GM20431 (cell line): ENCODE results near the gene CCER1.

Experiments used
- in situ Hi-C: fragments of 300-500 bp; cut with MseI, MboI; formaldehyde crosslinking; loops from one replicate; pipeline ENCODE4 v1.15.0; 2020; ENCODE audit warnings: low sequenced_read_pairs; ENCODE audit not compliant: unreplicated experiment

The CCER1 gene, protein sequence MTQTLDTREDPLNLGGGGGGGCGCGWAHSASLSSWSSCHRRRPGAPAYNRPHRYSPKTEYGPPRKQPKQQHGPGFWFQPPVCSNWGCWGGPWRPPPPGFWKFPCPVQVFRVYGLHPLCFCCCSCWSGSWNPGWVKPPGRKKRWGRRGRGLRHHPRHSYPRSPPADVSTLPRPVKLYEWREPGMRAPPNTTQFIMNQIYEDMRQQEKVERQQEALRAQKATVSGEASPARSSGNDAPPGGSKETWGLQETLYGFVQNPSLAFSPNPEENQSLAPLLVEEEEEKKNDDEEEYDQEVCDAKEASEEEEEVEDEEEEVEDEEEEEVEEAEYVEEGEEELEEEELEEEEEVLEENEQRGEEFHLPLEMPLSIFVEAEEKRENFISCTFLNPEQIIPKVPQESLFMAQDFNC

DNA sequence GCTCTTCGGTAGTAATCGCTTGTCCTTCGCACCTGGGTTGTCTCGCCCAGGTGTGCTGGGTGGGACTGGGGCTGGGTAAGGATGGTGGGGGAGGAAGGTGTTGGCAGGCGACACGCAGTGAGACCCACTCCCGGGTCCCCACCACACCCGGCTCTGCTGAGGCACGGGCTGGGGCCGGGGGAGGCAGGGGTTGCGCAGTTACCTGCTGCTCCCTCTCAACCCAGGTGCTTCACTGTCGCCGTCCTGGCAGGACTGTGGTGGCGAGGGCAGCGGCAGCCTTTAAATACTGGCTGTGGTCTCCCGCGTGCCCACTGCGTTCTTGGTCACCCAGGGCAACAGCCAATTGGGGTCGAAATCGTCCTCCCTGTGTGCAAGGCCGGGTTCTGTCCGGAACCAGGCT, at the start of gene CCER1:
Gene CCER1 (minus strand): TSS at position 256 of the 400 bp plus-strand sequence. CDS start 434 bp downstream, outside the sequence.
- in situ Hi-C loops = no loop called here

DNA sequence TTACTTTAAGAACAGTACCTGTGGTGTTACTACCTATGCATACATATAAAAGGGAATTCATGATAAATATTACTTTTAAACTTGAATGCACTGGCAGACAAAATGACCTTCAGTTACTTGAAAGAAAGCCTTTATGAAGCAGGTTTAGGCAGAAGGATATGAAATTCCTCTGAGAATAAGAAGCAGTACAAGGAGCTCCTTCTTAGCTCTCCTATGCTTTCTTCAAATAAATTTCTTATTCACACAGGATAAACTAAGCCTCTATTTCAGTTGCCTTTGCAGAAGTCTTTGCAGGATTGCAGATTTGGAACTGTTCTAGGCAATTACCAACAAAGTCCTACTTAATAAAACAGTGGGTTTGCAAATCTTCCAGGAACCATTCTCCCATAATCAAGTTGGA, 48.8 kb upstream of the CCER1 start:
- in situ Hi-C loops = no loop called here

DNA sequence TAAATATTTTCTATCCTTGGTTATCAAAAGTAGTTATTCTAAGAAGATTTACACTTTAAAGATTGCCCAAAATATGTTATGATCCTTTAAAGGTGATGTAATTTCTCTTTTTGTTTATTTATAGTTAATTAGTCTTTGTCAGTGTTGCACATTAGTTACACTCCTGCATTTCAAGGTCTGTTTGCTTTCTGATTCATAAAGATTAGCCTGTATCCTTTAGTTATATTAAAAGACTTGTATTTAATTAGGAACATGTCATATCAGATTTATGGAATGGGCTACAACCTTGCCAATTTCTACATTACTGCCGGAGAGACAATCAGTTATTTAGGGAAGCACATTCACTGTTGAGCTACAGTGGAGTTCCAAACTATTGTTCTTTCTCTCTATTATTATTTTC, 46.3 kb upstream of the CCER1 start:
- in situ Hi-C loops = no loop called here

DNA sequence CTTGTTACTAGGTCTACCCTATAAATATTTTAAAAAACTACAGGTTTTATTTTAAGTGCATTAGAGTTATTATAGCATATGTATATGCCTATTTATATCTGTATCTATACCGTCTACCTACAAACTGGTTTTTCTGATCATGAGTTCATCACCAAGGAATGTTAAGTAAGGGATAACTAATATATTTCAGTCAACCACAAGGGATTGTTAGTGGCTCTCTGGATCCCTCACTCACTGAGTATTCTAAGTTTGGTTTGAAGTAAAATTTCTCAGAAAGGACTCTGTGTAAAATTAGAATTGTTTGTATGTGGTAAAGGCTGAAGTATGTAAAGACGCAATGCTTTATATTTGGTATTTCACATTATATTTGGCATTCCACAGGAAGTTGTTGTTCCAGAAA, 45.0 kb upstream of the CCER1 start:
- in situ Hi-C loops = loop anchor here (25.0 kb wide), 2 partner anchors 112 to 337 kb away; partner anchors contain the start of gene LUM

DNA sequence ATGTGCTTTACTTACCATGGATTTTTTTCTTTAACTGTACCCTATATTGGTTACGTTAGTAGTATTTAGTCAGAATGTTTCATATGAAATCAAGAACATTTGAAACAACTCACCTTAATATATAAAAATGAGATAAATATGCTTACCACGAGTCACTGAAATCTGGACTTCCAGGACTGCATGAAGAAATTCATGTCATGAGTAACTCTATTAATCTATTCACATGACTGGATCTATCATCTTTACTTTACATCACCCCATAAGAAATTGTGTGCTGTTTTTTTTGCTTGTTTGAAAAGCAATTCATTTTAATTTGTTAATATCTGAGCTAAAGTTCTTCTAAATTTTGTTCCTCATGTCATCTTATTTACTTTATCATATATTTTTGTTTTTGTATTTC, 44.6 kb upstream of the CCER1 start:
- in situ Hi-C loops = loop anchor here (25.0 kb wide), 2 partner anchors 113 to 338 kb away; partner anchors contain the start of gene LUM

DNA sequence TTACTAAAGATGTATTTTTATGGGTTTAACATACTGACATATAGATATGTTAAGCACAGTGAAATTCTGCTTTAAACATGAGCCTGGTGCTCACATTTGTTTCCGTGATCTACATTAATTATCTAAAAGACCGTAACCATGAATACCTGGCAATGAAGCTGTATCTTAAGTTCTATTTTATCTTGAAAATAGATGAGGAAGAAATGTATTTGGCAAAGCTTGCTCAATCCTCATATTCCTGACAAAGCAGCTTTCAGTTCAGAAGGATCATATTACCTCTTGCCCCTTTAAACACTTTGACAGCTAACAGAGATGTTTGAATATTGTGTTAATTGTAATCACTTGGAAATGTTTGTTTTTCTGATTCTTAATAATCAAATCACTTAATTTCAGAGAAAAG, 40.0 kb upstream of the CCER1 start:
- in situ Hi-C loops = loop anchor here (25.0 kb wide), 2 partner anchors 117 to 342 kb away; partner anchors contain the start of gene LUM

DNA sequence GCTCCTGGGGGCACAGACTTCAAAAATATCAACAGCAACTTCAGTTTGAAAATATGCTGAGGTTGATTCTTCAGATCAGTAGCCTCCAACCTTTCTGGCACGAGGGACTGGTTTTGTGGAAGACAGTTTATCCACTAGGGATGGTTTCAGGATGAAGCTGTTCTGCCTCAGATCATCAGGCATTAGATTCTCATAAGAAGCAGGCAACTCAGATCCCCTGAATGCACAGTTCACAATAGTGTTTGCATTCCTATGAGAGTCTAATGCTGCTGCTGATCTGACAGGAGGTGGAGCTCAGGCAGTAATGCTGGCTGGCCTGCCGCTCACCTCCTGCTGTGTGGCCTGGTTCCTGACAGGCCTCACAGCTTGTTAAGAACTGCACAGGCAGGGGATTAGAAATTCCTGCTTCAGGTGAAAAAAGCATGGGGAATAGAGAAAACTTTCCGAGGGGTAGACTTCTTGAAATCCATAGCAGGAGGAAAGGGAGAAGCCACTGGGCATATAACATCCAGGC, 37.0 kb upstream of the CCER1 start:
- in situ Hi-C loops = loop anchor here (25.0 kb wide), 2 partner anchors 120 to 345 kb away; partner anchors contain the start of gene LUM

DNA sequence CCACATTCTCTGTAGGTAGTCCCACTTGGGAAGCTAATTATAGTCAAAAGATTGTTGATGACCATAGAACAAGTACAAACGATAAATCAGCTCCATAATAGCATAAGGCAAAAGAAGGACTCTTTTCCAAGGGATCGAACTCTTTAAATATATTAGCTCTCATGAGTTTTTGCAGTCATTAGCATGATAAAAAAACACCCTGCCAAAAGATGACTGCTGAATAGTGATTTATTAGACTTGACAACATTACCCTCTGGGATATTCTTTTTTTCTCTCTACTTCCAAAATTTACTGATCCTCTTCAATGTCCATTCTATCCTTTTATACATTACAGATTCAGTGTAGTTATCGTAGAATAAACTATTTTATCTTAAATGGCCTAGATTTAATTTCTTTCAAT, 35.6 kb upstream of the CCER1 start:
- in situ Hi-C loops = loop anchor here (25.0 kb wide), 2 partner anchors 122 to 347 kb away; partner anchors contain the start of gene LUM

DNA sequence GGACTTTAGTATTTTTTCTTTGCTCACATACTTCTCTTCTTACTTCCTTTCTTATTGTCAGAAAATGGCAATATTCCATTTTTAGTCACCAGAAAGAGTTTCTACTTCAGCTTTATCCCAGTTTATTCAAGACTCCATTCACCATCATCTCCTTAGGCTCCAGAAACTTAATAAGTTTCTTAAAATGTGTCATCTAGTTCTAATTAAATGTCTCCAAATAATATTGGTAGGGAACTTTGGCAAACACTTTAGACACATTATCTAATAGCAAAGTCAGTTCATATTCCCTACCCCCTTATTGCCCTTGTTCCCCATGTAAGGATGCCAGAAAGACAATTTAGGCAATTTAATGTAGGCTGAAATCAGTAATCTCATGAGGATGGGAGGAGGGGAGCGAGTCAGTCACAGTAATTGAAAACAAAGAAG, 34.7 kb upstream of the CCER1 start:
- in situ Hi-C loops = loop anchor here (25.0 kb wide), 2 partner anchors 123 to 348 kb away; partner anchors contain the start of gene LUM

DNA sequence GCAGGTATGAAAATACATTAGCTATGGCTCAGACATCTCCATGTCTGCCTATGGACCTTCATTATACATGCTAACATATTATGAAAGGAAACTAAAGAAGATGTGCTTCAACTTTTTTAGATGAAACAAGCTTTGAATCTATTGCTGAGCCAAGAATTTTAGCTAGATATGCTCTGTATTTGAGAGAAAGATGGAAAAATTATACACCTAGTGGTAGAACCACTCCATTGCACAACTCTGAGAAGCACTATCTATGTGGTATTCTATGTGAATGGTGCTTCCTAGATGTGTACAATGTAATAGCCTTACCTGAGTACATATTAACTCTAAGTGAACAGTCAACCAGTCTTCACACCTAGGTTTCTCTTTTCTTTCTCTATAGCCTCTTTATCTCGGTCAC, 32.5 kb upstream of the CCER1 start:
- in situ Hi-C loops = loop anchor here (25.0 kb wide), 2 partner anchors 125 to 350 kb away; partner anchors contain the start of gene LUM

DNA sequence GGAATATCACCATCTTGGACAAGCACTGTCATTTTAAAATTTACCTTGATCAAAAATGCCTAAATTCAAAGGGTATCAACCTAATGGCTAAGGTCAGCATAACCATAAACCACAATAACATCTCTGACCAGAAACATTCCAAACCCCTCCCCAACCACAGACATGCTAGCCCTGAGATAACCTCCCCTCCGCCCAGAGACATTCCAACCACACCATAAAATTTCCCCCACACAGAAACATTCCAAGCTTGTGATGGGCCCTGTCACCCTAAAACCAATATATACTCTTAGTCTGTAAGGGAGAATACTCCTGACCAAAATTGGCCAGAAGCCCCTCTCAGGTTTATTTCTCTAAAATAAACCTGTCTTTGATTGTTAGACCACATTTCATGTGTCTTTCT, 32.1 kb upstream of the CCER1 start:
- in situ Hi-C loops = loop anchor here (25.0 kb wide), 2 partner anchors 125 to 350 kb away; partner anchors contain the start of gene LUM

DNA sequence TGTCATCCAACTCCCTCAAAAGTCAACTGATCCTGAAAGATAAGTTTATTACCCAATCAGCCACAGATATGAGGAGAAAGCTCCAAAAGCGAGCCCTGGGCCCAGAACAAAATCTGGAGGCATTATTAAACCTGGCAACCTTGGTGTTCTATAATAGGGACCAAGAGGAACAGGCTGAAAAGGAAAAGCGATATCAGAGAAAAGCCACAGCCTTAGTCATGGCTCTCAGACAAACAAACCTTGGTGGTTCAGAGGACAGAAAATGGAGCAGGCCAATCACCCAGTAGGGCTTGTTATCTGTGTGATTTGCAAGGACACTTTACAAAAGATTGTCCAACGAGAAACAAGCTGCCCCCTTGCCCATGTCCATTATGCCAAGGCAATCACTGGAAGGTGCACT, 30.4 kb upstream of the CCER1 start:
- in situ Hi-C loops = loop anchor here (25.0 kb wide), 2 partner anchors 127 to 352 kb away; partner anchors contain the start of gene LUM

DNA sequence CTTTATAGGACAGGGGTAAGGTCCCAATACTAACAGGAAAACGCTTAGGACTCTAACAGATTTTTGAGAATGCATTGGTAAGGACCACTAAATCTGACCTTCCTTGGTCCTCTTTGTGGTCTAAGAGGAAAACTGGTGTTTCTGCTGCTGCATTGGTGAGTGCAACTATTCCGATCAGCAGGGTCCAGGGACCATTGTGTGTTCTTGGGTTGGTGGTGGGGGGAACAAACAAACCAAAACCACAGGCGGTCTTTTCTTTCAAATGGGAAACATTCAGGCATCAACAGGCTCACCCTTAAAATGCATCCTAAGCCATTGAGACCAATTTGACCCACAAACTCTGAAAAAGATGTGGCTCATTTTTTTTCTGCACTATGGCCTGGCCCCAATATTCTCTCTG, 29.1 kb upstream of the CCER1 start:
- in situ Hi-C loops = loop anchor here (25.0 kb wide), 2 partner anchors 128 to 353 kb away; partner anchors contain the start of gene LUM

DNA sequence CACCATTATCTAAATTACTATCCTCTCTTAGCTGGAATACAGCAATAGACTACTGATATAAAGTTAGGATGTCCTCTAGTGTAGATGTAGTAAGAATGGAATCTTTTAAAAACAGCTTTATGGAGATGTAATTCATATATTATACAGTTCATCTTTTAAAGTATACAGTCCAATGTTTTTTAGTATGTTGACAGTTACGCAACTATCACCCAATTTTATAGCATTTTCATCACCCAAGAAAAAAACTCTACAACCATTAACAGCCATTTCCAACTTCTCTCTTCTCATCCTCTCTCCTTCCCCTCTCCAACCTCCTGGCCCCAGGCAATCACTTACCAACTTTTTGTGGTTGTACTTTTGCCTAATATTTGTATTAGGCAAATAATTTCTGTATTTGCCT, 27.2 kb upstream of the CCER1 start:
- in situ Hi-C loops = loop anchor here (25.0 kb wide), 2 partner anchors 130 to 355 kb away; partner anchors contain the start of gene LUM

DNA sequence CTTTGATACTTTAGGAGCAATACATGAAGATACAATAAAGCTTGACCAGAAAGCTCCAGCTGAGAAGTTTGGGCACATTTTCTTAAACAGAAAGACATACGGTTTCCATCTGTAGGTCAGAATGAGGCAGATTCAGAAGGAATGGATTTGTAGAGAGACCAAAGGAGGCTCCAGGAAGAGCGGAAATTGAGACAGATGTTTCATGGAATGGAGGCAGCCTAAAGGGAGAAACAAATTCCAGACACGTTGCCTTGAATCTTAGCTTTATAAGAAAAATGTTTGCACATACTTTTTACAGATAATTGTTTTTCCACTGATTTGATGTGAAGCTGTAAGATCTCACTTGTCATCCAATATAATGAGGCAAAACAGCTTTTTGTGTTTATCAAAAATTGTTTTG, 25.0 kb upstream of the CCER1 start:
- in situ Hi-C loops = loop anchor here (25.0 kb wide), 2 partner anchors 132 to 357 kb away; partner anchors contain the start of gene LUM

DNA sequence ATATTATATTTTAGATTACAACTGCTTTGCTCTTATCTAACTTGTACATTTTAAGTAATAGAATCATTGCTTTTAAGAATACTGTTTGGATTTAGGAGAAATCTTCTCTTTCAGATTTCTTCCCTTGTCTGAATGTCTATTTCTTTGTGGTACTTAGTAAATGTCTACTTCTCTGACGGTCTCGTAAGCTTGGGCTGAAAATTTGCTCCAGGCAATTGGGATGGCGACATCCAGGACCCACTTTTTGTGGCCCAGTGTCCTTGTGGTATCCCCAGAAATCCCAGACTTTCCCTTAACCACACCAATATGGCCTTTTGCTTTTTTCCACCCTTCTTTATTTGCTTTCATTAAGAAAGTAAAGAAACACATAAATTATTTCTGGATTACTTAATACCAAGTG, 24.0 kb upstream of the CCER1 start:
- in situ Hi-C loops = loop anchor here (25.0 kb wide), 2 partner anchors 133 to 358 kb away; partner anchors contain the start of gene LUM

DNA sequence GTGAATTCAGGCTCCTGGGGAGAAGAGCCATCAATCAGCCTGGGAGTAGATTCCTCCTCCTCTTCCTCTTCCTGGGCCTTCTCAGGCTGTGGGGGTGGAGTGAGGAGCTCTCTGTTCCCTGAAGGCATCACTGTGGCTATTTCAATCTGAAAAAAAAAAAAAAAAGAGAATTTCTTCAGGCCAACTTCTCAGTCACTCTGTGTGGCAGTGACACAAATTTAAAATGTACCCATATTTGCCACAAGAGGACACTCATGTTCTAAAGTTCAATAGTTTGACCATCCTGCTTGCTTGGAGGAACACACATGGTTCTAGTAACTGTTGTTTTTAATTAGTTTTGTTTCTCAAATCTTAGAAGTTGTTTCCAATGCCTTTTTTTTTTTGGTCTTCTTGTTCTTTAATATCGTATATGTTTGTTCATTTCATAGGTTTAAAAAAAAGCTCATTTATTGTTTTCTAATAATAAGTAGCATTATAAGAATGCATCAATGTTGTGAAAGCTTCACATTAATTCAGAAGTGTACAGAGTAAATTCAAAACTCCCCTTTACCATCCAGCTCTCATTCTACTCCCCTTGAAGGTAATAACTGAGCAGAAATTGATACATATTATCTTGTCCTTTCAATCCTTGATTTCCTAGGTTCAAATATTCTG, 23.3 kb upstream of the CCER1 start:
- in situ Hi-C loops = loop anchor here (25.0 kb wide), 2 partner anchors 134 to 359 kb away; partner anchors contain the start of gene LUM

DNA sequence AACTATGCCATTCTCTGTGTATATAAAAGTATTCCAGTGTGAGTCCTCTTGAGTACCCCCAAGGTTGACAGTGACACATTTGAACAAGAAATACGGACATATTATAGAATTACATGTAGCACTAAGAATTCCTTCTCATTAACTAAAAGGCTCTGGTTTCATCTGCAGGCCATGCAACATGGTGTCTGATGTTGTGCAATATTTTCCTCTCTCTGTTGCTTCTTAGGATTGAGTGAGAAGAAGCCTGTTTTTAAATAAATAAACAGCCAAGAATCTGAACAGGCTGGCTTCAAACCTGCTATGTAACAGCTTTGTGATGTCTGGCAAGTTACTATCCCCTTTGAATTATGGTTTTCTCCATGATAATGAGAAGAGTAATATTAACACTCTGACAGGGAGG, 22.2 kb upstream of the CCER1 start:
- in situ Hi-C loops = loop anchor here (25.0 kb wide), 2 partner anchors 135 to 360 kb away; partner anchors contain the start of gene LUM

DNA sequence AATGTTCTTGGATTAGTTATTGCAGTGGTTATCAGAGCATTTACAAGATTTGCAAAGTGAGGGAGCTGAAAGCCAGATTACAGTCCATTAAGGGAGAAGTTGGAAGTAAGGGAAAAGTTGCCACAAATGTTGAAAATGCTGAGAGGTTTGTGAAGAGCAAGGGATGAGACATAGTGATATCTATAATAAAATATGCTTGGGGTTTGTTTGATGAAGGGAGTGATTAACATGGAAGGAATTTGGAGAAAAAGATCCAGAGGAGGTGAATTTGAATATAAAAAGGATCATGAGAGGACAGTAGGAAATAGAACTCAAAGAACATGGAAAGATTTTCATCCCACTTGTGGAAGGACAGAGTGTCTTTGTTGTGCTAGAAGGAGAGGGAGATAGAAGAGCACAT, 19.3 kb upstream of the CCER1 start:
- in situ Hi-C loops = no loop called here

DNA sequence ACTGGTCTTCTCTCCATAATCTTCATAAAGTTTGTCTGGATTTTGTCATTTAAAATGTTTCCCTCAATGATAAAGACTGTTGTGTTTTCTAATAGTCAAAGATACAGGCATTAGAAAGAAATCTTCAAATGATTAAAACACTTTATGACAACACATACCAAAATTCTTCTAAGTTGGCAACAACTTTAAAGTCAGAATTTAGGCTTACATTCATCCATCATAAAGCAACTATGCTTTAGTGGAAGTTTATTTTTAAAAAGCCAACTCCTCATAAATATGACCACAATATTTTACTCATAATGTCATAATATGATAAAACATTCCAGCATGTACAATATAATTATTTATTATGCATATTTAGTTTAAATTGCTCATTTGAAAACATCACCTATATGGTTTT, 17.2 kb upstream of the CCER1 start:
- in situ Hi-C loops = no loop called here
